Measurements from ENCODE around the gene CCR3.

CCR3 gene

GRCh38 chr3:46285931-46286619, 43.8 kb downstream of the CCR3 start:
- DNase-seq, result no peak
- no peaks in the 10 kb centered on the region for H3K36me3 ChIP-seq
- H3K27me3 ChIP-seq, result no peaks in the 10 kb centered on the region
- H3K4me1 ChIP-seq, result no peaks in the 10 kb centered on the region
- no peaks in the 10 kb centered on the region for H3K9me3 ChIP-seq
- H3K4me3 ChIP-seq (ENCODE audit: low read depth, low read length), result no peak overlapping the region
- TF ChIP-seq CTCF (IDR thresholded peaks at IDR 0.05; ENCODE audit: low read depth, low read length), result no peak

DNA sequence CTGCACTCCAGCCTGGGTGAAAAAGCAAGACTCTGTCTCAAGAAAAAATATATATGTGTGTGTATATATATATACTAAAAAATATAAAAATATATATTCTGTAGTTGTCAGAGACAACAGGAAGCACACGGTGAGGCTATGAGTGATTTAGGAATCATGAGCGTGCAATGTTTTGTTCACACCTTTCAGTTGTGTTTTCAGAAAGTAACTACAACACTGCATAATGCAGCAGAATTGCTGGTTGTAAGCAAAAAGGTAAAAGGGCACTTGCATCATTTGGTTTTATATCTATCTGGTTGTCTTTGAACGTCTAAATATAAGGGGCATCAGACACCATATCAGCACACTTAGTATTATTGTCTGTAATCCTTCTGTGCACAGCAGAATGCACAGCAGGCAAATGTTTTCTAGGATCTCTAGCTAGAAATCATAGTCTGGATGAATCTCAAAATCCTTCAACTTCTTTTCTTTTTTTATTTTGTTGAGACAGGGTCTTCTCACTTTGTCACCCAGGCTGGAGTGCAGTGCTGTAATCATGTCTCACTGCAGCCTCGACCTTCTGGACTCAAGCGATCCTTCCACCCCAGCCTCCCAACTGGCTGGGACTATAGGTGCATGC, 44.8 kb downstream of the CCR3 start:
- no peak for DNase-seq
- Histone ChIP-seq H3K36me3 (no peaks in the 10 kb centered on the region), H3K9me3 (no peaks in the 10 kb centered on the region), H3K27me3 (no peaks in the 10 kb centered on the region), H3K4me3 (ENCODE audit: low read depth, low read length) (no peak overlapping the region), H3K4me1 (no peaks in the 10 kb centered on the region)
- TF ChIP-seq CTCF (IDR thresholded peaks at IDR 0.05; ENCODE audit: low read depth, low read length), result no peak

DNA sequence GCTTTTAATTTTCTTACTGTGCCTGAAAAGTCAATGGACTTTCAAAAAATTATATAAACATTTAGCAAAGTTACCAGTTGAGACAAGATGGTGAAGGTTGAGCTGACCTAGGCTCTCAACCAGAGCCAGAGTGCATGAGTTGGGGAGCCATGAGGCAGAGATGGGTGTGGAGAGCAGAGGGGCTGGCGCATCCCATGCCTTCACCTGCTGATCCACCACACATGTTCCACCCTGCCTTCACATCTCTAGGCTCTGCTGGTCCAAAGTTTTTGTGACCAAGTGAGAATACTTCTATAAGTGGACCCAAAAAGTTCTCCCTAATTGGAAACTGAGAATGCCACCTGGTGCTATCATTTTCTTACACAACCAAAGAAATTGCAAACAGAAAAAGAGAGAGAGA, 47.3 kb downstream of the CCR3 start:
- H3K4me3 ChIP-seq (ENCODE audit: low read depth, low read length), result no peak overlapping the region
- H3K27me3 ChIP-seq, result no peaks in the 10 kb centered on the region
- H3K36me3 ChIP-seq, result no peaks in the 10 kb centered on the region
- DNase-seq, result no peak
- no peaks in the 10 kb centered on the region for H3K4me1 ChIP-seq
- H3K9me3 ChIP-seq, result no peaks in the 10 kb centered on the region
- TF ChIP-seq CTCF (IDR thresholded peaks at IDR 0.05; ENCODE audit: low read depth, low read length), result no peak

DNA sequence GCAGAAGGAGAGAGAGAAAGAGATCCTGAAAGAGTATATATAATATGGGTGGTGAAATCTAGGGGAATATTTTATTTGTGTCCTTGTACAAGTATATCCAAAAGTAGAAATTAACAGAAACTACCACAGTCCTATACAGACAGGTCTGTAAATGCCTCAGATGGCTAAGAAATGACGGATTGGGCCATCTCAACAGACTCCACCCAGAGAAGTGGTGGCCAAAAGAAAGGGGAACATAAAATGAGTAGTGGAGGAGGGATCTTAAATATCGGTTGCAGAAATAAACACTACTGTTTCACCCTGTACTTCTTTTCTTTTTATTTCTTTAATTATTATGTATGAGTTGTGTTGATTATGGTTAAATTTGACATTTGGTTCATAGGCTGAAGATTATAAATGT, 47.7 kb downstream of the CCR3 start:
- TF ChIP-seq CTCF (IDR thresholded peaks at IDR 0.05; ENCODE audit: low read depth, low read length), result no peak
- Histone ChIP-seq H3K4me1 (no peaks in the 10 kb centered on the region), H3K27me3 (no peaks in the 10 kb centered on the region), H3K4me3 (ENCODE audit: low read depth, low read length) (no peak overlapping the region), H3K36me3 (no peaks in the 10 kb centered on the region), H3K9me3 (no peaks in the 10 kb centered on the region)
- DNase-seq, result no peak

DNA sequence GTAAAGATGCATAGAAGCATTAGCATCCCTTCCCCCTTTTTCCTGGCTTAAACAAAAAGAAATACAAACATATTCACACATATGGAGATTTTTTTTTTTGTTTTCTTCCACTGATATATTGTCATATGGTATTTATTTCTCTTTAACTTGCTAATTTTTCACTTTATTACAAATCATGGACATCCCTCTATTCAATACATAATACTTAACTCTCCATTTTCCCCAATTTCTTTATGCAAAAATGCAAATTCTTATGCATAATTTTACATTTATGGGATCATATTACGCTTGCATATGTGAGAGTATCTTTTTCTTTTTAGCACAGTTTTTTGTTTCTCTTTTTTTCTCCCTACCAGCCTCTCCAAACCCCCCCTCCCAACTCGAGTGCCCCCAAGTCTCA, 48.8 kb downstream of the CCR3 start:
- TF ChIP-seq CTCF (IDR thresholded peaks at IDR 0.05; ENCODE audit: low read depth, low read length), result no peak
- H3K9me3 ChIP-seq, result no peaks in the 10 kb centered on the region
- DNase-seq, result no peak
- no peak overlapping the region for H3K4me3 ChIP-seq (ENCODE audit: low read depth, low read length)
- H3K4me1 ChIP-seq, result no peaks in the 10 kb centered on the region
- no peaks in the 10 kb centered on the region for H3K27me3 ChIP-seq
- H3K36me3 ChIP-seq, result no peaks in the 10 kb centered on the region

DNA sequence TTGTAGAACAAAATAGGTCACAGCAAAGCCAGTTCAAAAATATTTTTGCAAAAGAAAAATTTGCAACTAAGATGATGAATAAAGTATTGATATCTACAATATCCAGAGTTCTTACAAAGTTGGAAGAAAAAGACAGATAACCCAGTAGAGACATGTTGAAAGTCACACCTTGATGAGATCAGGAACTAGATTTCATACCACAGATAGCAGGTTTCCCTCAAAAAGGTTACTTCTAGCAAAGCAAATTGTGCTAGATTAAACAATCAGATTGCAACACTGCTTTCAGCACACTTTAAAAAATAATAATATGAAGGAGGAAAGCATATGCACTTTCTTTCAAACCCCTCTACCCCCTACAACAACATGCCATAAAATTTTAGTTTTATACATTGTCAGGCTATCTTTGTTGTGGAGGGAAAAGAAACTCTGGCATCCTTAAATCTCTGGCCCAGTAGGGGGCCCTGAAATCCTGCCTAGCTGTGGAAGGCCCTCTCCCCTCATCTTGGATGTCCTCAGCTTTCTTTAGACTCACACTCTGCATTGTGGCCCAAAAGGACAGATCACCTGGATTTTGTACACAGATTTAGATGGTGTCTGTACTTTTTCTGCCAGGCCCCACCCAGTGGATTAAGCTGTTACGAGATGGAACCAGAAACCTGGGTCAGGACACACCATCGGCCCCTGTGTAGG, 50.9 kb downstream of the CCR3 start:
- no peak for TF ChIP-seq CTCF (IDR thresholded peaks at IDR 0.05; ENCODE audit: low read depth, low read length)
- H3K4me1 ChIP-seq, result no peaks in the 10 kb centered on the region
- no peak for DNase-seq
- H3K9me3 ChIP-seq, result no peaks in the 10 kb centered on the region
- no peak overlapping the region for H3K4me3 ChIP-seq (ENCODE audit: low read depth, low read length)
- H3K36me3 ChIP-seq, result no peaks in the 10 kb centered on the region
- no peaks in the 10 kb centered on the region for H3K27me3 ChIP-seq
